H1 (cell line): Measurements from ENCODE around the gene ZNF470. TPM values are rescaled to one million over a fixed set of nuclear protein-coding genes. Genes with fewer than 3 reads are reported as not detected.

Experiments used
- CTCF ChIA-PET: fragments of 300-600 bp; sonication (Branson Sonifier 250); formaldehyde crosslinking; loops from one replicate; lab custom pipeline; 2021; ENCODE audit not compliant: partially characterized antibody; lab: Charles Lee
- POLR2A ChIA-PET: fragments of 300-600 bp; sonication (Branson Sonifier 250); formaldehyde crosslinking; loops from one replicate; lab custom pipeline; 2021; ENCODE audit warnings: inconsistent platforms; ENCODE audit not compliant: partially characterized antibody; lab: Charles Lee
- DNase-seq, 2 experiments: peaks; one replicate each; pipeline versions ENCODE4 v3.0.0 to v3.0.0-alpha.2; 2010 to 2022; ENCODE audit warnings: low spot score in 2 of 2, low read depth in 1 of 2, mixed read lengths in 1 of 2
- FAIRE-seq: peaks from 2 replicates; lab custom pipeline; 2011; peaks lifted over from hg19 to GRCh38; lab: Jason Lieb, UNC
- H2AFZ ChIP-seq: 2 replicates; pipeline ENCODE4 v1.8.1; 2012; ENCODE audit warnings: low read length, inconsistent platforms
- H2AK5ac ChIP-seq: 2 replicates; pipeline ENCODE4 v1.6.1; 2013; ENCODE audit warnings: low read depth, low read length
- H2BK120ac ChIP-seq: replicated peaks from 2 replicates; pipeline ENCODE3; 2013; ENCODE audit warnings: low read depth, low read length, inconsistent platforms
- H2BK12ac ChIP-seq: 2 replicates; pipeline ENCODE4 v1.6.1; 2013; ENCODE audit warnings: low read depth, low read length
- H2BK15ac ChIP-seq: 2 replicates; pipeline ENCODE4 v1.6.1; 2013; ENCODE audit warnings: low read length
- H2BK20ac ChIP-seq: 2 replicates; pipeline ENCODE4 v1.6.1; 2013; ENCODE audit warnings: low read length
- H2BK5ac ChIP-seq: 2 replicates; pipeline ENCODE4 v1.6.1; 2013; ENCODE audit warnings: low read depth, low read length
- H3K14ac ChIP-seq: 2 replicates; pipeline ENCODE4 v1.6.1; 2013; ENCODE audit warnings: inconsistent platforms; ENCODE audit not compliant: insufficient read length
- H3K18ac ChIP-seq: 2 replicates; pipeline ENCODE4 v1.6.1; 2013; ENCODE audit warnings: low read length; ENCODE audit errors: extremely low read depth
- H3K23ac ChIP-seq: 2 replicates; pipeline ENCODE4 v1.6.1; 2013; ENCODE audit warnings: inconsistent platforms; ENCODE audit not compliant: insufficient read length
- H3K23me2 ChIP-seq: 2 replicates; pipeline ENCODE4 v1.6.1; 2013; ENCODE audit warnings: low read depth, low read length
- H3K27ac ChIP-seq: 2 replicates; pipeline ENCODE4 v1.6.1; 2011; ENCODE audit warnings: low read depth, low read length, inconsistent platforms
- H3K27me3 ChIP-seq, 4 experiments: replicated peaks in 1 of 4; 1 replicate in 1 of 4; 2 replicates in 3 of 4; pipeline versions ENCODE4 v1.6.1 to v1.8.1; 2011 to 2013; ENCODE audit warnings: low read length in 3 of 4, mild to moderate bottlenecking in 3 of 4, inconsistent platforms in 2 of 4, mixed read lengths in 2 of 4, moderate library complexity in 1 of 4; ENCODE audit not compliant: control insufficient read depth in 3 of 4, insufficient read depth in 3 of 4; ENCODE audit errors: extremely low read depth in 1 of 4
- H3K36me3 ChIP-seq, 4 experiments: 2 replicates each; pipeline versions ENCODE4 v1.6.1 to v1.8.1; 2011 to 2013; ENCODE audit warnings: mild to moderate bottlenecking in 4 of 4, low read length in 3 of 4, moderate library complexity in 2 of 4, control low read depth in 1 of 4, inconsistent platforms in 1 of 4; ENCODE audit not compliant: insufficient read depth in 4 of 4, control insufficient read depth in 2 of 4
- H3K4ac ChIP-seq: replicated peaks from 2 replicates; pipeline ENCODE3; 2013; ENCODE audit warnings: low read length, low read depth, mixed read lengths, inconsistent platforms; ENCODE audit not compliant: insufficient read length
- H3K4me1 ChIP-seq, 4 experiments: replicated peaks in 1 of 4; 1 replicate in 1 of 4; 2 replicates in 3 of 4; pipeline versions ENCODE4 v1.6.1 to v1.8.1; 2011 to 2013; ENCODE audit warnings: low read length in 3 of 4, inconsistent platforms in 2 of 4, mixed read lengths in 1 of 4; ENCODE audit not compliant: insufficient read depth in 4 of 4, control insufficient read depth in 3 of 4
- H3K4me2 ChIP-seq, 2 experiments: 2 replicates each; pipeline versions ENCODE4 v1.6.1 to v1.8.1; 2011 to 2013; ENCODE audit warnings: low read depth in 2 of 2, low read length in 2 of 2, control low read depth in 1 of 2, inconsistent platforms in 1 of 2, mild to moderate bottlenecking in 1 of 2; ENCODE audit not compliant: insufficient read depth in 1 of 2
- H3K4me3 ChIP-seq, 4 experiments: fragments of 200-600, 300-600 bp in 1 of 4; sonication (generic), shearing (Covaris generic), sonication (Bioruptor Twin) in 1 of 4; 2 replicates each; pipeline versions ENCODE4 v1.5.1 to v1.8.1; 2011 to 2016; ENCODE audit warnings: low read length in 4 of 4, low read depth in 3 of 4, control low read depth in 2 of 4, inconsistent platforms in 2 of 4, mild to moderate bottlenecking in 2 of 4, mixed read lengths in 1 of 4, moderate library complexity in 1 of 4; ENCODE audit not compliant: insufficient read depth in 2 of 4; ENCODE audit errors: extremely low read depth in 1 of 4
- H3K56ac ChIP-seq: replicated peaks from 2 replicates; pipeline ENCODE3; 2013; ENCODE audit warnings: low read depth, mild to moderate bottlenecking, mixed read lengths, low read length, inconsistent platforms; ENCODE audit not compliant: insufficient read length
- H3K79me1 ChIP-seq: 2 replicates; pipeline ENCODE4 v1.6.1; 2013; ENCODE audit warnings: low read depth, low read length, control low read depth
- H3K79me2 ChIP-seq, 2 experiments: 2 replicates each; pipeline versions ENCODE4 v1.6.1 to v1.8.1; 2012 to 2013; ENCODE audit warnings: low read length in 2 of 2, mild to moderate bottlenecking in 2 of 2, inconsistent platforms in 1 of 2; ENCODE audit not compliant: insufficient read depth in 2 of 2, control insufficient read depth in 1 of 2
- H3K9ac ChIP-seq, 4 experiments: replicated peaks in 1 of 4; 1 replicate in 1 of 4; 2 replicates in 3 of 4; pipeline versions ENCODE4 v1.6.1 to v1.8.1; 2011 to 2013; ENCODE audit warnings: low read depth in 3 of 4, low read length in 3 of 4, control low read depth in 2 of 4, mild to moderate bottlenecking in 2 of 4, moderate library complexity in 2 of 4, inconsistent platforms in 1 of 4; ENCODE audit errors: extremely low read depth in 1 of 4
- H3K9me3 ChIP-seq, 2 experiments: 2 replicates each; pipeline versions ENCODE4 v1.6.1 to v1.8.1; 2012 to 2013; ENCODE audit warnings: mild to moderate bottlenecking in 2 of 2, moderate library complexity in 2 of 2, control low read depth in 1 of 2, inconsistent platforms in 1 of 2, low read depth in 1 of 2, low read length in 1 of 2, mixed read lengths in 1 of 2; ENCODE audit not compliant: insufficient read depth in 2 of 2
- H4K20me1 ChIP-seq, 2 experiments: replicated peaks in 1 of 2; 2 replicates each; pipeline versions ENCODE3 to v1.8.1; 2011 to 2013; ENCODE audit warnings: inconsistent platforms in 2 of 2, low read length in 2 of 2, mild to moderate bottlenecking in 1 of 2; ENCODE audit not compliant: insufficient read depth in 2 of 2, control insufficient read depth in 1 of 2
- H4K5ac ChIP-seq: 2 replicates; pipeline ENCODE4 v1.6.1; 2013; ENCODE audit warnings: low read length, low read depth, mixed read lengths, inconsistent platforms; ENCODE audit not compliant: insufficient read length
- H4K8ac ChIP-seq: 2 replicates; pipeline ENCODE4 v1.8.0; 2013; ENCODE audit warnings: mild to moderate bottlenecking, moderate library complexity, low read length, inconsistent platforms; ENCODE audit not compliant: insufficient read depth; ENCODE audit errors: extremely low read depth
- H4K91ac ChIP-seq: replicated peaks from 2 replicates; pipeline ENCODE3; 2013; ENCODE audit warnings: low read length, mixed read lengths, inconsistent platforms; ENCODE audit not compliant: insufficient read length
- SP1 ChIP-seq: IDR thresholded peaks from 2 replicates; pipeline ENCODE4 v1.6.1; 2011; ENCODE audit warnings: low read depth, low read length
- SP4 ChIP-seq: IDR thresholded peaks from 2 replicates; pipeline ENCODE4 v1.6.1; 2012; ENCODE audit warnings: low read length, inconsistent platforms
- TEAD4 ChIP-seq: IDR thresholded peaks from 2 replicates; pipeline ENCODE4 v1.6.1; 2012; ENCODE audit warnings: low read depth, low read length, inconsistent platforms, mixed read lengths
- WGBS, 2 experiments: shearing (Covaris generic) in 1 of 2; methylation state at CpG; one replicate each; pipeline versions ENCODE4 v1.1.6 to v1.1.7; 2013 to 2015; ENCODE audit warnings: low lambda C conversion rate in 2 of 2, mixed read lengths in 2 of 2, inconsistent platforms in 1 of 2, low coverage in 1 of 2, missing lambda C conversion rate in 1 of 2; ENCODE audit not compliant: insufficient replicate concordance in 2 of 2, insufficient coverage in 1 of 2, insufficient read length in 1 of 2; ENCODE audit errors: extremely low coverage in 1 of 2, missing lambda C conversion rate in 1 of 2; 5-methylcytosine and 5-hydroxymethylcytosine counted together
- polyA plus RNA-seq, 7 experiments: library from polyadenylated mRNA; depleted of rRNA in 3 of 7; stranded (reverse) in 5 of 7; unstranded in 2 of 7; fragments of >200 nt in 5 of 7; fragments of 200-250 nt in 2 of 7; gene quantifications; 1 replicate in 5 of 7; 2 replicates in 1 of 7; 4 replicates in 1 of 7; pipeline versions ENCODE4 v1.2.1 to v1.2.3, GENCODE V29; 2011 to 2013; ENCODE audit warnings: missing spikeins in 2 of 7, mixed read lengths in 2 of 7
- total RNA-seq: library from RNA; stranded (reverse); fragmentation: NEBNext Ultra II Directional; extraction: Animal tissue kit (Norgen Biotek cat#: 25700); gene quantifications from 2 replicates; pipeline ENCODE4 v1.2.1, GENCODE V29; 2021
- TF ChIP-seq, protein P1 (sequence below), 3 experiments: IDR thresholded peaks; 1 replicate in 2 of 3; 2 replicates in 1 of 3; pipeline versions ENCODE4 v1.5.1 to v1.6.1; 2011; ENCODE audit warnings: low read length in 3 of 3, mild to moderate bottlenecking in 3 of 3, inconsistent platforms in 2 of 3, low read depth in 1 of 3, moderate library complexity in 1 of 3; ENCODE audit not compliant: insufficient read depth in 1 of 3; ENCODE audit errors: control extremely low read depth in 1 of 3

Gene ZNF470
- total and polyA plus RNA-seq, 2 of the 8 experiments (the other 6 are each of a cell fraction or from before 2014, with no cell fraction given) = 2.0 to 8.8 TPM

- WGBS, 2 experiments = 70% methylated on average over 3 of the region's 4 CpGs; no CpG with 5 or more reads in 1 of the 2 experiments
- TF ChIP-seq SP1 = no peak
- TF ChIP-seq SP4 = no peak
- no peak for TF ChIP-seq TEAD4
- TF ChIP-seq, protein P1, sequence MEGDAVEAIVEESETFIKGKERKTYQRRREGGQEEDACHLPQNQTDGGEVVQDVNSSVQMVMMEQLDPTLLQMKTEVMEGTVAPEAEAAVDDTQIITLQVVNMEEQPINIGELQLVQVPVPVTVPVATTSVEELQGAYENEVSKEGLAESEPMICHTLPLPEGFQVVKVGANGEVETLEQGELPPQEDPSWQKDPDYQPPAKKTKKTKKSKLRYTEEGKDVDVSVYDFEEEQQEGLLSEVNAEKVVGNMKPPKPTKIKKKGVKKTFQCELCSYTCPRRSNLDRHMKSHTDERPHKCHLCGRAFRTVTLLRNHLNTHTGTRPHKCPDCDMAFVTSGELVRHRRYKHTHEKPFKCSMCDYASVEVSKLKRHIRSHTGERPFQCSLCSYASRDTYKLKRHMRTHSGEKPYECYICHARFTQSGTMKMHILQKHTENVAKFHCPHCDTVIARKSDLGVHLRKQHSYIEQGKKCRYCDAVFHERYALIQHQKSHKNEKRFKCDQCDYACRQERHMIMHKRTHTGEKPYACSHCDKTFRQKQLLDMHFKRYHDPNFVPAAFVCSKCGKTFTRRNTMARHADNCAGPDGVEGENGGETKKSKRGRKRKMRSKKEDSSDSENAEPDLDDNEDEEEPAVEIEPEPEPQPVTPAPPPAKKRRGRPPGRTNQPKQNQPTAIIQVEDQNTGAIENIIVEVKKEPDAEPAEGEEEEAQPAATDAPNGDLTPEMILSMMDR (IDR thresholded peaks at IDR 0.05; ENCODE audit: control extremely low read depth in 1 of 3, insufficient read depth in 1 of 3, low read depth in 1 of 3, low read length in 3 of 3) = no peak
Observed at GRCh38 chr19:56594446-56594782, 27.1 kb downstream of the ZNF470 start.

More at GRCh38 chr19:56594446-56594782, 27.1 kb downstream of the ZNF470 start:
- no peak overlapping the region for H2BK20ac ChIP-seq
- no peak overlapping the region for H3K14ac ChIP-seq
- H3K4me1 ChIP-seq = peaks cover 0 to 3% (median 1%) of the 10 kb centered on the region in 4 experiments; a peak in 2 of 7 replicates
- H3K27me3 ChIP-seq = no peaks in the 10 kb centered on the region
- H2AFZ ChIP-seq = peak overlapping the region; percentile 55
- H3K79me2 ChIP-seq = peaks cover 0 to 18% of the 10 kb centered on the region in 2 experiments; a peak in 2 of 4 replicates
- no peak overlapping the region for H4K8ac ChIP-seq
- no peak overlapping the region for H3K18ac ChIP-seq
- peaks cover 9 to 13% of the 10 kb centered on the region in 2 experiments for H3K9me3 ChIP-seq
- DNase-seq = no peak
- H3K56ac ChIP-seq = no peak overlapping the region
- no peaks in the 10 kb centered on the region; a peak in 1 of 8 replicates for H3K36me3 ChIP-seq
- H3K23me2 ChIP-seq = peaks cover 14% of the 10 kb centered on the region
- ChIA-PET POLR2A (interaction anchor here (1.4 to 1.6 kb wide), 3 partner anchors 11 to 31 kb away, joined by 3 to 7 read pairs (median 5); no protein-coding TSS in a partner anchor), CTCF (interaction anchor here (0.6 kb wide), 1 partner anchor 719 kb away, joined by 3 read pairs; no protein-coding TSS in a partner anchor)
- peak overlapping the region; percentile 76 to 99 (median 90); a peak in 5 of 8 replicates for H3K4me3 ChIP-seq
- H4K5ac ChIP-seq = no peak overlapping the region
- FAIRE-seq = no peak
- H4K91ac ChIP-seq = no peak overlapping the region
- peak overlapping the region; percentile 46 to 99; a peak in 3 of 4 replicates for H3K4me2 ChIP-seq
- no peak overlapping the region for H3K23ac ChIP-seq
- H4K20me1 ChIP-seq = peaks cover 0 to 6% of the 10 kb centered on the region in 2 experiments
- no peak overlapping the region for H3K9ac ChIP-seq
- peaks cover 8% of the 10 kb centered on the region for H3K79me1 ChIP-seq
- H3K27ac ChIP-seq = no peak overlapping the region
- no peak overlapping the region for H3K4ac ChIP-seq
- 0 out of 2 replicates have a peak overlapping the region, but pooled peaks have one; percentile 13 for H2AK5ac ChIP-seq
- no peak overlapping the region for H2BK12ac ChIP-seq
- H2BK5ac ChIP-seq = peak overlapping the region; percentile 35; the same call in 1 of the 2 replicates
- H2BK120ac ChIP-seq = no peak overlapping the region
- H2BK15ac ChIP-seq = no peak overlapping the region
